ENCODE results near the gene XCR1.

Gene XCR1

DNA sequence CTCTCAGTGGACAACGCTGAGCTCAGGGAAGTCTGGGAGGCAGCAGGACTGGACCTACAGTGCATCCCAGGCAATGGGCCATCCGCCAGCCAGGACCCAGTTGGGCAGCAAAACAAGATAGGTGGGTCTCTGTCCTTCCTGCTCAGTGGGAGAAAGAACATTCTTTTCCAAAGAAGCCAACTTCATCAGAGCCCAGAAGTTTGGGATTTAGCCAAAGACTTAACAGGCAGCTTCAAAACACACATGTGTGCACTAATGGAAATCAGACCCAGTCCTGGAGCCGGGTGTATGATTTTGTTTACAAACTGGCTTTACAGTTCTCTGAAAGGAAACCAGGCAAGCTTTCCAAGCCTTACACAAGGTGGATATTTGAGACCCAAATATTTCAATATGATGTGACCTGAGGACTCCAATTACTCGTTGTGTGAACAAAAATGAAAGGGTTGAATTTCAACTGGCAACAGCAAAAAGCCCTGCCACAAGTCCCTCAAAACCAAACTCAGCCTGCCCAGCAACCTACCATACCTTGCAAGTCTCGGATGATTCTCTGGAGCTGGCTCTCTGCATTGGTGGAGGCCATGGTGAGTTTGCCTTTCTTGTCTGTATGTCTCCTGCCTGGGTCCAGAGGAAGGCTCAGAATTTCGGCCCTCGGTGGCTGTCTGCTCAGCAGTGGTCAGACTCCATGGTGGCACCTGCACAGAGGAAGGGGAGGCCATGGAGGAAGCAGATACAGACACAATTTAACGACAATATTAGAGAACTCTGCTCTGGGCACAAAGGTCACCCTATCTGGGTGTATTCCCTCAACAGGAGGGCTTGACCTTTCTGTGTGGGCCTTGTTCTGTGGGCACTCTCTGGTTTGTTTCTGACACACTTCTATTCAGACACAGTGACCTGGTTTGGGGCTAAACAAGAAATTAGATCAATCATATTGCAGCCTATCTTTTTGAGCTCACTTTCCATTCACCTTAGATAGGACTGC is 42.7 kb downstream of the XCR1 start:
- DNase-seq (ENCODE audit: low read depth, low spot score) = no peak

DNA sequence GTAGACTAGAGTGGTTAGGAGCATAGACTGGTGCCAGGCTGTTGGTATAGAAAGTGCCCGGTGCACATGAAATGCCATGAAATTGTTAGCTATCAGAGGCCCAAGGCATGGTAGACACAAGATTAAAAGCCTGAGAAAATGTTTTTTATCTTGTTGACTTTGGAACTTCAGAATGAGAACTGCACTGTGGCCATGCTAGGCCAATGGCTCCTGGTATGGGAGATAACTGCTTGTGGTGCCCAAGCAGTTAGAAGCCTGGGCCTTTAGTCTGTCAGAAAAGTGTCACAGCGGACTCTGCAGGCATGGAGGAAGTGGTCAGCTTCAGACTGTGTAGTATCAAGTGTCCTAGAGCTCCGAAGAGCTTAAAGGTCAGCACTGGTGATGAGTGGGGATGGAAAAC is 43.5 kb downstream of the XCR1 start:
- no peak for DNase-seq (ENCODE audit: low read depth, low spot score)

DNA sequence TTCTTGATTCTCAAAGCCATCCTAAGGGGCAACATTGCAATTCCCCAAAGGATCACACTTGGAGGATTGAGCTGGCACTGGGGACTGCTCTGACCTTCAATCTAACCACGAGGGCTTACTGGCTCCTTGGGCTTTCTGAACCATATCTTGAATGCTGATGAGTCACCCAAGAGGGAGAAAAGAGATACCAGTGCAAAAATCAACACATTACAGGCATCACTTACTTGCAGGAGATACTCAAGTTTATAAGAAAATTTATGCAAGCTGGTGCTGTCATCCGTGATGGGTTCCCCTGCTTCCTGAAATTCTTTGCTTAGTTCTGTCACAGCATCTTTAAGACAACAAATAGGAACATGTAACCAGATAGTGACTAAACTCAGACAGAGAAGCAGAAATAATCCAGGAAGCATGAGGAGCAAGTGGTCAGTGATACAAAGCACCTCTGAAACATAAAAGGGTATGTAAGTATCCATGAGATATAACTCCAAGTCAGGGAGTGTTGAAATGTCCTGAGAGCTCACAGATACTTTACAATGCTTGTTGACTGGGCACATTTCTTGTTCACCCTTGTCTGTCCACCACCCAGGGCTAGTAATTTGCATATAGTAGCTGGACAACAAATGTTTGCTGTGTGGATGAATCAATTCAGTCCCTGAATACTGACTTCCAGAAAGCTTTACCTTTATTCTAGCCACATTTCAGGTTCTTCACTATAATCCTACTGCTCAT is 45.8 kb downstream of the XCR1 start:
- DNase-seq (ENCODE audit: low read depth, low spot score) = no peak

DNA sequence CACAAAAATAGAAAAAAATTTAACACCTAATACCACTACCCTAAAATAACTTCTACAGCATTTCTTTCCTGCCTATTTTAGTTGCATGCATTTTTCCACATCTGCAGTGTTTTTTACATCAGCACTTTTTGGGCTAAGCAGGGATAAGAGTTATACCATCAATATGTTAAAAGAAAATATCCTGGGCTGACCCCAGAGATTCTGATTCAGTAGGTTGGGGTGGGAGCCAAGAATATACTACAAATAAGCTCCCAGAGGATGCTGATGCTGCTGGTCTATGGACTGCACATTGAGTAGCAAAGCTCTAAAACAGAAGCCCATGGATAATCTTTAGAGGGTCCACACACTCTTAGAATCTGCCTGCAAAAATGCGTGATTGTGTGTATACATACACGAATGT is 46.5 kb downstream of the XCR1 start:
- no peak for DNase-seq (ENCODE audit: low read depth, low spot score)

DNA sequence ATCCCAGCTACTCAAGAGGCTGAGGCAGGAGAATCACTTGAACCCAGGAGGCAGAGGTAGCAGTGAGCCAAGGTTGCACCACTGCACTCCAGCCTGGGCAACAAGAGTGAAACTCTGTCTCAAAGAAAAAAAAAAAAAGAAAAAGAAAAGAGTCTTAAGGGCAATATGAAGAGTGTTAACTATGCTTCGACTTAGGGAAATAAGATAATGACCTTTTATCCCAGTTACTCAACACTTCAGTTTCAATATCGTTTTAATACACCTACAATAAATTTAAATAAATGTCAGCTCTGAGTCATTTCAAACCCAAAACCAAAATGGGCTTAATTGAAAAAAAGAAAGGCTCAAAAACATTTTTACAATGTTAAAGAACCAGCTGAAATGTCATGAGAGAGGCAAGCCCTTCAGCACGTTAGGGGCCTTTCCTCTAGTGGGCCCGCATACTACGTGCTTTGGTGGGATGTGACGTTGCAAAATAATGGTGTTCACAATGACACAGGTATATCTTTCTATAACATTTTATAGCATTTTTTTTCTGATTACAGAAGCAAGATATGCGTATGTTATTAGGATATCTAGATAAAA is 47.0 kb downstream of the XCR1 start:
- no peak for DNase-seq (ENCODE audit: low read depth, low spot score)

DNA sequence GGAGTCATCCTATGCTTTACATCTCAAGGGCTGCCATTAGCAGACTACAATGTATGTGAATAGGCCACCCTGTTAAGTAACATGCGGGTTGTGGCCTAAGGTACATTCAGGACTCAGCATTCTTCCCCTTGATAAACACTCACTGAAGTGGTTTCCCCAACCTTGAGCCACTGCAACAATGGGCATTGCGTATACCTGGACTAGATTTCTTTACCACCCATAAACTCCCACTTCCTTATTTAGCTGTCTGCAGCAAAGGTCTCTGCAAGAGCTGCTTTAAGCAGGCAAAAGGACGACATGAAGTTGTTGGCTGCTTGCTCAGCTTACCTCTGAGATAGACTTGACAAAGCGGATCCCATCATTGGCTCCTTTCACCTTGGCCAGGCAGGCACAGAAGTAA is 47.9 kb downstream of the XCR1 start:
- DNase-seq (ENCODE audit: low read depth, low spot score) = no peak

DNA sequence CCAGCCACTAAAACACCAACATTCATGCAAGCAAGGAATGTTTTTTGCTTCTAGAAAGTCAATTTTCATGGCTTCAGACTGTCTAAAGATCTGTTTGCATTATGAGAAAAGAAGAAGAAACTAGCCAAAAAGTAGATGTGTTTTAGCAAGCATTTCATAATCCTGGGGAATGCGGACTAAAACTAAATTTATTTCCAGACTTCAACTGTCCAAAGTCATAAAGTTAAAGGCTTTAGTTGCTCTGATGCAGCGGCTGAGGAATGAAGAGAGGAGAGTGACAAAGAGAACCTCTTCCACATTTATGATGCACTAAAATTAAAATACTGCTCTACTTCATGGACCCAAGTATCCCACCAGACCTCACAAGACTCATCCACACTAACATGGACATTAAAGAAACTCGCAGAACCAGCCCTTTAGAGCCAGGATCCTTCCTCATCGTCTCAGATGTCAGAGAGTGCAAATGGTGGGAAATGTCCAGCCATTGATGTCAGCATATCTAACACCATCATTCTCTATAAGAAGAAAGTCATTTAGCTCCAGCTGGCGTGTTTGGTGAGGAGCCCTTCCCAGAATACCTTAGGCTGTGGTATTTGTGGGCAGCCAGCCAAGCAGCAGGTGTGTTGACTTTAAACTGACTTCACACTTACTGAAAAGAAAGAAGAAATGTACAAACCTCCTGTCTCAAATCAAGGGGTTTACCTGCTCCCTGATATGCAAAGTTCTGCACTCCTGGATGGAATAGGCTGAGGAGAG is 49.1 kb downstream of the XCR1 start:
- peak; percentile 19 for DNase-seq (ENCODE audit: low read depth, low spot score)

DNA sequence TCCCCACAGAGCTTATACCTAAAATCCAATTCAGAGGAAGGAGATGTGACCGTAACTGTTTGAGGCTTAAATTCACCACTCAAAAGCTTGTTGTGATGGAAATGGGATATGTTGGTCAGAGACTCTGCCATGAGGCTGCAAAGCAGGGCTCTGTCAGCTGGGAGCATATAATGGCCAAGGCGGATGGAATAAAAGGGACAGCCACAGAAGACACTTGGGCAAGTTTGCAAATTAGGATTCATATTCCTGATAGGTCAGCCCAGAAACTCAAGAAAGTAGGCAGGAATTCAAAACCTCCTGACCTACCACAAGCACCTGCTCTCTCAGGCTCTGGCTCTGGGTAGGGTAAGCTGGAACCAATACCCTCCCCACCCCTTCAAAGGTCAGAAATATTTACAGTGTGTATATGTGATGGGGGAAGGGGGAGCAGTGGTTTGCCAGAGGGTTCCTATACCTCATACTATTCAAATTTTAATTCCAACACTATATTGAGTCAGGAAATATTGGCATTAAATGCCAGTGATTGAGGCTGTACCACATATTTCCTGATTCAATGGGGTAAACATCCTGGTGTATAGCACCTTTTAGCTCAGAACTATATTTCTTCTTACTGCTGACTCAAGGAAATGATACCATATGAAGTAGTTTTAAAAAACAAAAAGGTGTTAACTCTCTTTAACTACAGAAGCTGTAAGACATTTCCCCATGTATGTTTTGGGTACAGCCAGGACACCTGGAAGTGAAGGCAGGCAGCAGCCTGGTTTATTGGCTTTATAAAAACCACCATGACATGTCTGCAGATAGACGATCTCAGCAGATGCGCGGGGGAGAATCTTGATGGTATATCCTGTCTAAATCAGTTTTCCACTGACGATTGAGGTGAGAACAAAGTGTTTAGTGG is 50.8 kb downstream of the XCR1 start:
- DNase-seq (ENCODE audit: low read depth, low spot score) = no peak

DNA sequence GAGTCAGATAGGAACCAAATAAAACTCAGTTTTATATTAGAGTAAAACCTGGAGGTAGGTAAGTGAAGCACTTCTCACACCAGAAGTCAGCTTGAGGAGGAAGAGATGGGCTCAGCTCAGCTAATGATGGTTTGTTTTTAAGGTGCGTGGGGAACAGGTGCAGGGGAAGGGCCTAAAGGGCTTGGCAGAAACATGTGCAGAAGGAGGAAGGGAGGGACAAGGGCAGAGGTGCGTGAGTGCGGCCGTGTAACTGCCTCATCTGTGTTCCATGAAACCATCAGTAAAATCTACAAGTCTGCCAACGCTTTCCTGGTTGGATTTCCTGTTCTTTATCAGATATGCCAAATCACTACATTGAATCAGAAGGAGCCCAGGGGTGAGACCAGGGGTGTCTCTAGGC is 51.6 kb downstream of the XCR1 start:
- no peak for DNase-seq (ENCODE audit: low read depth, low spot score)

DNA sequence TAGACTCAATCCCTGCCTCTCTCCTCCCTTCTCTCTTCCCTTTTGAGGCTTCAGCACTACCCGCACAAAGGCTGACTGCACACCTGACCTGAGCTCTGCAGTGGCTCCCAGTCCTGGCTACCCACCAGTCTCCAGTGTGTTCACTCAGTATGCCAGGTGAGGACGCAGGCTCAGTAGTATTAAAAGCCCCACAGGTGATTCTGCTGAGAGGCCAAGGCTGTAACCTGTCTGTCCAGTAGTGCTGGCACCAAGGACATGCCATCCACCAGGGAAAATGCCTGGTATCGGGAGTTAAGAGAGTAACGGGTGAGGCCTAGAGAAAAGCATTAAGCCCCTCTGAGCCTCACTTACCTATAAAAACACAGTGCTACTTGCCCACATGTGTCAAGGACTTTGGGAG is 52.6 kb downstream of the XCR1 start:
- no peak for DNase-seq (ENCODE audit: low read depth, low spot score)

DNA sequence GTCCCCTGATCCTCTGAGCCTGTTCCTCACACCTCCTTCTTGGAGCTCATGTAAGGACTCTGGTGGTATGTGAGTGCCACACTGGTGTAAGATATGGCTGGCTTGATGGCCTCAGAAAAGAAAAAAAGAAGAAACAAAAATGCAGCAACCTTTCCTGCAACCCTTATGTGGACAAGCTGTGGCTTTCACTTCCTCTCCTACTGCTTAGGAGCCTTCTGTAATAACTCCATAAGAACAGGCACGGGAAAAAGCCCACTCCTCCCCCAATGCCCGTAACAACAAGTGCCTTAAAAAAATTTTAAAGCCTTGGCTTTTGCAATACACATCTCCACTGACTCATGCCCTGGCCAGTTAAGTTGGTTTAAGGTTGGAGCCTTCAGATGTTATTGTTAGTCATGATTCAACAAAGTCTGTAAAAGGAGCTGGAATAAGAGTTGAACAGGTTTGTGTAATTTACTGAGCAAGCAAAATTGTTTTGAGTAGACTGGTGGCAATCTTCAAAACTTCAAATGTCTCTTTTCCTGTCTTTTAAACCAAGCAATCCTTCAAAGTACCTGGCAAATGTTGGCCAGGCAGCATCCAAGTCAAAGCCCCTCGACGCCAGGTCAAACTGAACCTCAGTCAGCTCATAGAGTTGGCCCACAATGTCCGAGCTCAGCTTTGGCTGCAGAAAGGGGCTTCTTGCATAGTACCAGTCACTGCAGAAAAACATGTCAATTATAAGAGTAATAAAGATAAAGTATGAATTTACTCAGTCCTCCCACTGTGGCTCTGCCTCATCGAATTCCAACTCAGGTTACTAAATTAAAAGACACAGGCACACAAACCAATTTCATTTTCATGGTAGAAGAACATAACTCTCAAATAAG is 54.5 kb downstream of the XCR1 start:
- no peak for DNase-seq (ENCODE audit: low read depth, low spot score)

DNA sequence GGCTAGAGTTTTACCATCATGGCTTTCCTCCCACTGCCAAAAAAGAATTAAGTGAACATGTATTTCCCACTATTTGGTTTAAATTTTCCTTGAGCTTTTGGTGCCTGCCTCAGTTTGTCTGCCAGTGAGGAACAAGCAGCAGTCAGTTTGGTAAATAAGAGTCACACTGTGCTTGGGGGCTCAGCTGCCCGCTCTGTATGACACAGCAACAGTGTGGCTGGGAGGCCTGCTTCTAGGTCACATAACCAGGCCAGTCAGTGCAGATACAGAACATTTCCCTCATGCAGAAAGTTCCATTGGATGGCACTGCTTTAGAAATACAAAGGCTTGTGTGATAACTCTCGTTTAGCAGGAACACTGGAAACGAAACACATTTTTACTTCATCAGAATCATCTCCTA is 57.3 kb downstream of the XCR1 start:
- no peak for DNase-seq (ENCODE audit: low read depth, low spot score)

DNA sequence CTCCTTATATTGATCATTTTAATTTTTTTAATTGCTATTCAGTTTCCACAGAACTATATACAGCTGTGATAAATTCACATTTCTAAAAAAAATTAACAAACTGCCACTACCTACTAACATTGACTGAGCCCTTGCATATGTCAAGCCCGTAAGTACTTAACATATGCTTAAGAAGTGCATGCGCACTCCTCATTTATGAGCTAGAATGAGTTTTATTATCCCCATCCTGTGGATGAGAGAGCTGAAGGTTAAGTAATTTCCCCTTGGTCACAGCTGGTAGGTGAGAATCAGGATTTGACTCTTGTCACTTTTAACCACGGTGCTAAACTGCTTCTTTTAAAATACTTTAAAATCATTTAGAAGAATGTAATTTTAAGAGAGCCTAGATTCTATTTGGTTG is 58.2 kb downstream of the XCR1 start:
- DNase-seq (ENCODE audit: low read depth, low spot score) = no peak

DNA sequence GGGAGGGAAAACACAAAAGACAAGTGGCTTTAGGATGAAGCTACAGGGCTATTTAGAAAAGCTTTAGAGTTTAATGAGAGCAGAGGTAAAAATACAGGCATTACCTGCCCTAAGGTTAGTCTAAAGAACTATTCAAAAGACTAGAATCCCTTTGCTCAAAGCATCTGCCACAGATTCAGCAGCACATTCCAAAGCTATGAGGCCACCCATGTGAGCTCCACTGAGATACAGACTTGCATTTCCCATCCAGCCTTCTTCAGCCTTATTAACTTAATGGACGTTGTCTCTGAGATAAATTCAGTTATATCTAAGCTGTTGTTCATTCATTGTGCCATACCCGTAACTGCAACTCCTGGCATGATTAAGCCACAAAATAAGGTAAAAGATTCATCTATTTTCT is 58.6 kb downstream of the XCR1 start:
- DNase-seq (ENCODE audit: low read depth, low spot score) = no peak

DNA sequence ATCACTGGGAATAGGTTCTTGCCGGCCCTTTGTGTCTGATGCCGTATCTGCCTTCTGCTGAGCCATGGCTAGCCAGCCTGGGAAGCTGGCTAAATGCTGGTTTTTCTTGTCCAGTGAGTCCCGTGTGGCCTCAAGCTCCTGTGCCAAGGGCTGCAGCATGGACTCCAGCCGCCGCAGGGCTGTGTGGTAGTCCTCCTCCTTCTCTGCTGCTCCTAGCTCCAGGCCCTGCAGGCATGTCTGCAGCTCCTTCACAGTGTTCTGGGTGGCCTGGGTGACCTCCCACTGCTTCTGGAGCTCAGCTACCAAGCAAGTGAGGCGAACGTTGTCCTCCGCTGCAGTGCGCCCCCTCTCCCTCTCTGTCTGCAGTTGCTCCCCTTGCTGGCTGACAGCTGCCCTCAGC is 59.1 kb downstream of the XCR1 start:
- DNase-seq (ENCODE audit: low read depth, low spot score) = no peak

DNA sequence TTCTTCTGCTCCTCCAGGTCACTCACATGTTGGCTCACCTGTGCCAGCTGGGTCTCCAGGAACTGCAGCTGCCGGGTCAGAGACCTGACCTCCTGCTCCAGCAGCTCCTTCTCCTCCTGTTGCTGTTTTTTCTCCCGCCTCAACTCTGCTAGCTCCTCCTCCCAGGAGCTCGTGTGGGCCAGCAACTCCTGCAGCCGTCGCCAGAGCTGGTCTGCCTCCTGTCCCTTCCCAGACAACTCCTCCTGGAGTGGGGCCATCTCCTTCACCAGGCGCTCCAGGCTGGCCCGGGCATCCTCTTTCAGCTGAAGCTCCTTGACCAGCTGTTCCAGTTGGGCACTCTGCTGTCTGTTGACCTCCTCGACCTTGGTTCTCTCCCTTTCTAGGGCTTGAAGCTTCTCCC is 59.6 kb downstream of the XCR1 start:
- DNase-seq (ENCODE audit: low read depth, low spot score) = no peak

All from activated CD4-positive, CD25-positive, alpha-beta regulatory T cell treated with anti-CD3 and anti-CD28 coated beads, Interleukin-2, amount 50 U/mL, for 16 hours (primary cell).